Measurements from ENCODE around the gene LRP1B.

- TF ChIP-seq CTCF (IDR thresholded peaks at IDR 0.05), result no peak
- TF ChIP-seq EZH2 (IDR thresholded peaks at IDR 0.05; ENCODE audit: borderline replicate concordance, insufficient read depth, low read depth, low read length, poor library complexity, severe bottlenecking), result no peak
Measured at GRCh38 chr2:141439524-141439923, 691.3 kb downstream of the LRP1B start.
